HG03159 (cell line): Measurements from ENCODE around the gene PYHIN1.
"Not testable (repeated sequence)": the region's sequence is repeated elsewhere in the genome, so short reads cannot be mapped to it uniquely, and the experiment has no call there.

Experiments used
- ATAC-seq: cut with Tn5 transposase; IDR thresholded peaks from one replicate; pipeline ENCODE4 v1.9.1; 2021; ENCODE audit warnings: mild to moderate bottlenecking, moderate library complexity; ENCODE audit not compliant: unreplicated experiment

The PYHIN1 gene

GRCh38 chr1:158978730-158979129 lies 47.4 kb downstream of the PYHIN1 start:
- ATAC-seq: no peak

GRCh38 chr1:158979229-158979628 lies 47.9 kb downstream of the PYHIN1 start:
- no peak for ATAC-seq

- no peak for ATAC-seq
Observed at GRCh38 chr1:158983235-158983634, 51.9 kb downstream of the PYHIN1 start.

DNA sequence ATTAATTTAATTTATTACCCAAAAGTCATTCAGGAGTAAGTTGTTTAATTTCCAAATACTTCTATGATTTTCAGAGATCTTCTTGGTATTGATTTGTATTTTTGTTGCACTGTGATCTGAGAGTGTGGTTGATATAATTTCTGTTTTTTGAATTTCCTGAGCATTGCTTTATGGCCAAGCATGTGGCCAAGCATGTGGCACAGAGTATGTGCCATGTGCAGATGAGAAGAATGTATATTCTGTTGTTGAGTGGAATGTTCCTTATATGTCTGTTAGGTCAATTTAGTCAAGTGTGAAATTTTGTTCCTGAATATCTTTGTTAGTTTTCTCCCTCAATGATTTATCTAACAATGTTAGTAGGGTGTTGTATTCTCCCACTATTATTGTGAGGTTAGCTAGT lies 53.0 kb downstream of the PYHIN1 start:
- no peak for ATAC-seq

DNA sequence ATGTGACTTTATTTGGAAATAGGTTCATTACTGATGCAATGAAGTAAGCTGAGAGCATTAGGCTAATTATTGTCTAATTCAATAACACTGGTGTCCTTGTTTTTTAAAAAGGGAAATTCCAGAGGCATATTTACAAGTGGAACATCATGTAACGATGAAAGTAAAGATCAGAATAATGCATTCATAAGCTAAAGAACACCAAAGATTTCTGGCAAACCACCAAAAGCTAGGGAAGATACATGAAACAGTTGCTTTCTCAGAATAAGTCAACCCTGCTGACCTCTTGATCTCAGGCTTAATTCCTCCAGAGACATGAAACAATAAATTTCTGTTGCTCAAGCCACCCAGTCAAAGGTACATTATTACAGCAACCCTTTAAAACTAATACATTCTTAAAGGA lies 58.1 kb downstream of the PYHIN1 start:
- ATAC-seq: no peak

- no peak for ATAC-seq
Observed at GRCh38 chr1:158992787-158993312, 61.5 kb downstream of the PYHIN1 start.

GRCh38 chr1:158996998-158997397 lies 65.6 kb downstream of the PYHIN1 start:
- ATAC-seq: no peak

DNA sequence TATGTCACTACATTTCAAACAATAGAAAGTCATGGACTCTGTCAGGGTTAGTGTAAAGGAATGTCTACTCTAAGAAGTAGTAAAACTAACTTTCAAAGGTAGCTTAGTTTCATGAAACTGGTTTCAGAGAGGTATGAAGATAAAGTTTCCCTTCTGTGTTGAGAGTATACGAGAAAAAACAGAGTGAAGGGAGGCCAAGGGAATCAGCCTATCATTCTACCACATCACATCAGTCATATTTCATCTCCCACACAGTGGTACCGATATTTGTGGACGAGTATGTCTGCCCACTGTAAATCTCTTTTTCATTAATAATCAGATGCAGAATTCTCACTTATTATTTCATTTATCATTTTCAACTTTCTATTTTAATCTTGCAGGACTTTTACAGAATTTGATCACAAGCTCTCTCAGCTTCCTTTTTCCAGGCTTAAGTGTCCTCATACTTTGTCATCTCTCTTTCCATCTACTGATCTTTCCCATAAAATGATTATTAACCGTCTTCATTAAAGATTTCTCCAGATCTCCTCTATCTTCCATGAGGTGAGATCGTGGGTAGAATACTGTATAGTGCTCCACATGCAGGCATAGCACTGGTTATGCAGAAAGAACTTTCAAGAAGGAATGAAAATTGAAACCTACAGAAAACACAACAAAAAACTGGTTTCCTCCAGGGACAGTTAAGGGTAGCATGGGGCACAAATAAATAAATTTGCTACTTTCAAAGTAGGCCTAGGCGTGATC lies 66.9 kb downstream of the PYHIN1 start:
- ATAC-seq: no peak

DNA sequence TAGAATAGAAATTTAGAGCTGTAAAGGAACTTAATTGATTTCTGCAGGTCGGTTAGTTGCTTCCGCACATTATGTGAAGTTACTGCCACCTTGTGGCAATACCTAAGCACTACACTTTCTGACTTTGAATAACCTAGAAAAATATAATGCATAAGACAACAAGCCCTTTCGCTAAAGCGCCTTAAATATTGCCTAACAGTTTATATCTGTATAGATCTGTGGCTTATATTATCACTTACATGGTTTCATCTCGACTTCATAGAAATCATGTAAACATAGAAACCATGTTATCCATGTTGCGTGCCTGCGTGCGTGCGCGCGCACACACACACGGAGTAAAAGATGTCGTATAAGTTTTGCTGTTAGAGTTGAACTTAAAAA lies 67.4 kb downstream of the PYHIN1 start:
- no peak for ATAC-seq

DNA sequence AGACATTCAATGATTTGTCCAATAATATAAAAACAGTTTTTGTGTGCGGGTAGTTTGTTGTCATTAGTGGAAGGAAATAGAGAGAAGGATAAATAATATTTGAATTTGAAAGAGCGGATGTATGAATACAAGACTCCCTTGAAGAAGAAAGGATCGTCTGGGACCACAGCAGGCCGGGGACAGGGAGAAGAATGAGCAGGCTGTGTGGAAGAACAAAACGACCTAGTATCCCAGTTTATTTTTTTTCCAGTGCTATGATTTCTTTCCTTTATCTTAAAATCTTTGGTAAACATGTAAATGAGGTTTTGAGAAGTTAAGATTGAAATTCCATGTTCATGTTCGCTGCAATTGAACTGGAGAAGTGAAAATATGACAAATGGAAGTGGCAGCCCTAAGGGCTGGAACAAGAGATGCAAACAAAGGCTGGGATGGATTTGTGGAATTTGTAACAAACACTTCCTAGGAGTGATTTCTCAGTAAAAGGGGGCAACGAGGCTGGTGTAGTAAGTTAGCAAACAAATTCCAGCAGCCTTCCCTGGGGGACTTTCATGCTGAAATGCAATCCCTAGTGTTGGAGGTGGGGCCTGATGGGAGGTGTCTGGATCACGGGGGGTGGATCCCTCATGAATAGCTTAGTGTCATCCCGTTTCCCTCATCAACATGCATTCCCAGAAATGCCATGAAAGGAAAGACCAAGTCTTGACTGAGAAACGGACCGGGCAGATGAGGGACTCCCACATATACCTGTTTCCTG lies 68.1 kb downstream of the PYHIN1 start:
- ATAC-seq: no peak

DNA sequence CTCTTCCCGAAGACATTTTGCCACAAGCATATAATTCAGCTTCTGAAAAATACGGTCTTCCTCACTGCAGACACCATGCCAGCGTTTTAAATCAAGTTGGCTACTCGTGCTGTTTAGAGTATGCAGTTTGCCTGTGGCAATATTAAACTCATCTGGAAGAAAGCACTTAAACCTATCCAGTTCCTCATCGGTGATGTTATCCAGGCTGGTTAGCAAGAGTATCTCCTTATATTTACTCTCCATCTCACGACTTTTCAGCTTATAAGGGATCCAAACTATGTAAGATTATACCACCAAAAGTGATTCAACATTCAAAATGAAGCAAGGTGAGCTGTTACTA lies 68.7 kb downstream of the PYHIN1 start:
- no peak for ATAC-seq

GRCh38 chr1:159000625-159001024 lies 69.3 kb downstream of the PYHIN1 start:
- no peak for ATAC-seq

DNA sequence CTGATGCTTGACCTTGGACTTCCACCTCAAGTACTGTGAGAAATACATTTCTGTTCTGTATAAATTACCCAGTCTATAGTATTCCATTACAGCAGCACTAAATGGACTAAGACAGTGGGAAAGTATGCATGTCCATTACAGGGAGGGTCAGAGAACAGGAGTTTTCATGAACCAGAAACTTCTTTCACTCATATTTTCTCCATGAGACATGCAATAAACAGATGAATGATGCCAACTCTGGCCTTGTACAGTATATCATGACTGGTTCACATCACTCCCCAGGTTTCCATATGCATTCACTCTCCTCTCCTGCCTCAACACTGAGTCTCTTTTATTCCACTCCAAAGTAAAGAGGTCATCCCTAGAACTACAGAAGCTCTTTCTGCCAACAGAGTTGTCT lies 73.8 kb downstream of the PYHIN1 start:
- no peak for ATAC-seq

GRCh38 chr1:159005676-159006075 lies 74.3 kb downstream of the PYHIN1 start:
- ATAC-seq: no peak

DNA sequence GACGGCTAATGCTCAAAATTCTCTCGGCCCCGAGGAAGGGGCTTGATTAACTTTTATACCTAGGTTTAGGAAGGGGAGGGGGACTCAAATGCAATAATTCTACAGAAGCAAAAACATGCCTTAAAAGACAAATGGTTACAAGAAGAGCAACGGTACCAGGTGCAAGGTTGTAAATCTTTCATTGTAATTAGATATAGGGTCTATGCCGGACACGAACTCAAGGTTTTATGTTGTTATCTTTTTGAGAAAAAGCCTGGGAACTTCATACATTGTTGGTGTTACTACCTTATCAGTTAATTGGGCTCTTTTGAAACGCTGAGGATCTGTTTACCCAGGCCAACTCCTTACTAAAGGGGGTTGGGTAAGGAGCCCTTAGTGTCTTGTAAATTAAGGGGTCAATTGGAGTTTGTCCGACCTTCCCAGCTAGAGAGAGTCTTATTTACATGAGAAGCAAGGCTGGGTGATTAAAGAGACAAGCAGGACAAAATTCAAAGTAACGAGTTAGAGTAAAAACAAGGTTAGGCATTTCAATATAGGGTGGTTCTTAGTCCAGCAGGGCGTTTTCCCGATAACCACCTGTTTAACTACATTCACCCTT lies 75.0 kb downstream of the PYHIN1 start:
- not testable (repeated sequence) for ATAC-seq

- ATAC-seq: no peak
Observed at GRCh38 chr1:159007726-159008125, 76.4 kb downstream of the PYHIN1 start.

DNA sequence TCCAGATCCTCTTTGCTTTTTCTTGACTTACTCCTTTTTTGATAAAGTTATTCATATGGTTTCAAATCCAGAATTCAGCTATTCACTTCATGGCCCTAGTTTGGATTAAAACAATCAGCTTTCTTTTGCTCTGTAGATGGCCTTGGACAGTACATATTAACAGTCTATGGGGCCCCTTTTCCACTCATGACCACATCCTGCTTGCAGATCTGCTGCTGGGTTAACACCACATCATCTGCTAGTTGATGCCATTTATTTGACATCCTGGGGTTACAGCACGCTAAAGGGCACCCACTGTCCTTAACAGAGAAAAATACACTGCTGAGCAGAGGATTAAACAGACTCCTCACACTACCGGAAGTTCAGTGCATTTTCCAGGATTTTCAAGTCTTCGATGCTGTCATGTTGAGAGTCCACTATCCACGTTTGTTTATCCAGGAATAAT lies 77.4 kb downstream of the PYHIN1 start:
- peak; percentile 72 for ATAC-seq

- no peak for ATAC-seq
Observed at GRCh38 chr1:159009287-159009686, 77.9 kb downstream of the PYHIN1 start.

- ATAC-seq: peak; percentile 63
Observed at GRCh38 chr1:159009704-159010361, 78.5 kb downstream of the PYHIN1 start, which contains the start of gene IFI16. TSS of gene IFI16 (plus strand) at chr1:159009907. CDS start at chr1:159014681, 4,774 bp downstream.

- no peak for ATAC-seq
Observed at GRCh38 chr1:159010391-159010790, 79.0 kb downstream of the PYHIN1 start.

- not testable (repeated sequence) for ATAC-seq
Observed at GRCh38 chr1:159011001-159011400, 79.6 kb downstream of the PYHIN1 start.
